ENCODE results near the gene SLC12A5.

Gene SLC12A5

GRCh38 chr20:46030284-46031013, 1.4 kb downstream of the SLC12A5 start:
- DNase-seq: peak in 2 of 3 experiments; percentile 63 to 77

GRCh38 chr20:46031014-46031569, 2.1 kb downstream of the SLC12A5 start:
- DNase-seq: no peak

GRCh38 chr20:46031701-46032254, 2.8 kb downstream of the SLC12A5 start:
- DNase-seq: peak; percentile 78 to 97 (median 97)

GRCh38 chr20:46034039-46034438, 5.0 kb downstream of the SLC12A5 start:
- no peak for DNase-seq

GRCh38 chr20:46035253-46035652, 6.2 kb downstream of the SLC12A5 start:
- DNase-seq: no peak

GRCh38 chr20:46035713-46036112, 6.7 kb downstream of the SLC12A5 start:
- DNase-seq: peak in 1 of 3 experiments; percentile 15

GRCh38 chr20:46036370-46036769, 7.4 kb downstream of the SLC12A5 start:
- no peak for DNase-seq

GRCh38 chr20:46037036-46037435, 8.0 kb downstream of the SLC12A5 start:
- DNase-seq: no peak

- DNase-seq: no peak
Measured at GRCh38 chr20:46040902-46041535, 12.0 kb downstream of the SLC12A5 start.

- DNase-seq: no peak
Measured at GRCh38 chr20:46043556-46043955, 14.5 kb downstream of the SLC12A5 start.

- no peak for DNase-seq
Measured at GRCh38 chr20:46044896-46045295, 15.9 kb downstream of the SLC12A5 start.

GRCh38 chr20:46046588-46047310, 17.7 kb downstream of the SLC12A5 start:
- DNase-seq: no peak

- no peak for DNase-seq
Measured at GRCh38 chr20:46047821-46048220, 18.8 kb downstream of the SLC12A5 start.

GRCh38 chr20:46049190-46049589, 20.2 kb downstream of the SLC12A5 start:
- DNase-seq: no peak

- DNase-seq: no peak
Measured at GRCh38 chr20:46049815-46050214, 20.8 kb downstream of the SLC12A5 start.

GRCh38 chr20:46050444-46050843, 21.4 kb downstream of the SLC12A5 start:
- DNase-seq: no peak

- no peak for DNase-seq
Measured at GRCh38 chr20:46050885-46051284, 21.9 kb downstream of the SLC12A5 start.

- peak; percentile 15 to 67 (median 30) for DNase-seq
Measured at GRCh38 chr20:46051556-46052308, 22.7 kb downstream of the SLC12A5 start.

- no peak for DNase-seq
Measured at GRCh38 chr20:46053416-46053815, 24.4 kb downstream of the SLC12A5 start.

GRCh38 chr20:46054606-46055005, 25.6 kb downstream of the SLC12A5 start:
- no peak for DNase-seq

- DNase-seq: no peak
Measured at GRCh38 chr20:46055269-46055668, 26.3 kb downstream of the SLC12A5 start.
